ENCODE data around the gene UBAC1.

- no peak for TF ChIP-seq REST (tag by site-specific recombination; IDR thresholded peaks at IDR 0.05)
- no peak for TF ChIP-seq ZSCAN30 (tag by site-specific recombination; IDR thresholded peaks at IDR 0.05)
- no peak for TF ChIP-seq CTCF (tag by site-specific recombination; IDR thresholded peaks at IDR 0.05)
- TF ChIP-seq ZNF175 (tag by site-specific recombination; IDR thresholded peaks at IDR 0.05): no peak
- TF ChIP-seq ZNF555 (tag by site-specific recombination; conservative IDR thresholded peaks at IDR 0.05): no peak
- no peak for TF ChIP-seq ZNF362 (tag by site-specific recombination; IDR thresholded peaks at IDR 0.05)
- no peak for TF ChIP-seq ZNF302 (tag by site-specific recombination; IDR thresholded peaks at IDR 0.05; ENCODE audit: low read depth)
- no peak for TF ChIP-seq ZNF366 (tag by site-specific recombination; conservative IDR thresholded peaks at IDR 0.05)
- no peak for TF ChIP-seq ZNF776 (tag by site-specific recombination; IDR thresholded peaks at IDR 0.05; ENCODE audit: borderline replicate concordance)
- TF ChIP-seq ZBTB26 (tag by site-specific recombination; optimal IDR thresholded peaks at IDR 0.05): no peak
- no peak for TF ChIP-seq ZNF416 (tag by site-specific recombination; IDR thresholded peaks at IDR 0.05)
These were observed 11.6 kb downstream of the UBAC1 start for GRCh38 chr9:135949501-135950134.
